HG03469 (cell line): Measurements from ENCODE around the gene CNTNAP3B.
"Not testable (repeated sequence)": the region's sequence is repeated elsewhere in the genome, so short reads cannot be mapped to it uniquely, and the experiment has no call there.

Experiments used
- ATAC-seq: cut with Tn5 transposase; IDR thresholded peaks from one replicate; pipeline ENCODE4 v1.9.1; 2021; ENCODE audit warnings: mild to moderate bottlenecking, moderate library complexity, moderate number of reproducible peaks; ENCODE audit not compliant: unreplicated experiment

CNTNAP3B gene

DNA sequence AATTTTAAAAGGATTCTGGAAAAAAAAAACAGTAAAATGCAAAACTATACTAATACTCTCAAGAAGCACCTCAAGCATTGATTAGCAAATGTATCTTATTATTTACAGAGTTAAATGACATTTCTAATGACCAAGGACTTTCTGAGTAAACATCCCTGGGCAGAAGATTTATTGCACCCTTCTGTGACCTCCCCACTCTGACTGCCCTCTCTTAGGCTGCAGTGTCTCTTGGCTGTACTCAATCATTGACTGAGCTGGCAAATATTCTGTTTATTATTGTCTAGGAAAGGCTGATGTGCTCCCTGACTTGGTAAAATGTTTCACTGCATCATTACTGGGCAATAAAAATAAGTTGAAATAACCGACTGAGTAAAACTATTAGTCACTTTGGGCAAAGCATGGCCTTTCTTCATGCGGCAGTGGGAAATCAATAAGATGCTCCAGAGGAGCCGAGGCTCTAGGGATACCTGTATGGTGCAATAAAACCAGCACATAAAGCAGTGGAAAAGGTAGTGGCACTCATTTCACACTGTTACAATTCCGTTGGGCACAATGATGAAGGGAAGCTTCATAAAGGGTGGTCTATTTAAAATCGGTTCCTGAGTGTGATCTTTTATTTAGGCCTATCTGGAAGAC is 151.1 kb downstream of the CNTNAP3B start:
- not testable (repeated sequence) for ATAC-seq

DNA sequence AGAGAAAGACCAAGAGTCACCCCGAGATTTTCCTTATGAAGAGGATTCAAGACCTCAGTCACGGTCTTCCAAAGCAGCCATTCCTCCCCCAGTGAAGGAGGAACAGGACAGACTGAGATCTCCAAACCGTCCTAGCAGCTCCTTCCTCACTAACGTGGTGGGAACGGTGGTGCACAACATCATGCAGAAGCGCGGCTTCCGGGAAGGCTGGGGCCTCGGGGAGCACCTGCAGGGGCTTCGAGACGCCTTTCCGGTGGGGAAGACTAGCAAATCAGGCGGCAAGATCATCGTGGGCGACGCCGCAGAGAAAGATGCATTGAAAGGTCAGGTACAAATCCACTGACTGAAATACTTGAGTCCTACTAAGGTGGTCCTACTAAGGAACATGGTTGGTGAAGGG is 154.3 kb downstream of the CNTNAP3B start:
- ATAC-seq = not testable (repeated sequence)

DNA sequence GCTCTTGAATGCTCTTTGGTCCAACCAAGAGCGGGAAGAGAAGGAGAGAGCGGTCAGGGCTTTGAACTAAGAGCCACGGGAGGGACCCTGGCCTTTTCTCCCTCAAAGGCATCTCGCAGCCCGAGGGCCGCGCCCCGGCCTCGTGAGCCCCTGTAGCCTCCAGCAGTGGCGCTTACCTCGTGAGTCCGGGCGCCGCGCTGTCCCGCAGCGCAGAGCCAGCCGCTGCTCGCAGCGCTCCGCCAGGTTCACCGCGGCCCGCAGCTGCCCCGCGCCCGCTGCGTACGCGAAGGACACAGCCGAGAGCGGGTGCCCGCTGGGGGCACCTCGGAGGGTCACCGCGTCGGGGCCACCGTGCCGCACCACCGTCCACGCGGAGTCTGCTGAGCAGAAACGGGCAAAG is 176.2 kb downstream of the CNTNAP3B start:
- not testable (repeated sequence) for ATAC-seq

DNA sequence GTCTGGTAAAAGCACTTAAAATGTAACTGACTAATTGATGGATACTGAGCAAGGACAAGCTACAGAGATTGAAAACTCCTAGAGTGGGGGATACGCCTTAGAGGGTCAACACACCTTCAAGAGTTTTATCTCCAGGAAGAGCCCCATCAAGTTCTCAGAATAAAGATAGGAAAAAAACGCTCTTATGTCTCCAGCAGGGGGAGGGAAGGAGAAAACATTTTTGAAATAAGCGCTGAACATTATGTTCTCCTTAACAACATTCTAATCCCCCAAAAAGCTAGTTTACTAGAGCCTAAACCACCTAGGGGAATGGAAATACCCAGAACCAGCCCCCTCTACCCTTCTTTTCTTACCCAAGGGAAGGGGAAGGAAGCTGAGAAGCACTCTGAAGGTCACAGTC is 187.5 kb downstream of the CNTNAP3B start:
- ATAC-seq = not testable (repeated sequence)

DNA sequence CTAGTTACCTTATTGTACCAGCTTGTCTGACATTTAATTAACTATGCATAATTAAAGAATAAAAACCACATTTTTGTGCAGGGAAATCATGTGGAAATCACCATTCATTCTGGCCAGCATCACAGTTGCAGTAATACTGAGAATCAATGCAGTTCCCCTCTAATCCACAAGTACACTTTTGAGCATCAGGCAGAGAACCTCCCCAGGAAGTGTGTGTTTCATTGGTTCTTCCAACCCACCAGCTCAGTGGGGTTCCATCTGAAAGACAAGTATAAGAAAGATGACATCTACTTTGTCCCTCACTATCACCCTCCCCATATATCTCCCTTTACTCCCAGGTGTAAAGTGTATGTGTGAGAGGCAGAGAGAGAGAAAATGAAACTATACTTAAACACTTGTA is 191.1 kb downstream of the CNTNAP3B start:
- not testable (repeated sequence) for ATAC-seq

DNA sequence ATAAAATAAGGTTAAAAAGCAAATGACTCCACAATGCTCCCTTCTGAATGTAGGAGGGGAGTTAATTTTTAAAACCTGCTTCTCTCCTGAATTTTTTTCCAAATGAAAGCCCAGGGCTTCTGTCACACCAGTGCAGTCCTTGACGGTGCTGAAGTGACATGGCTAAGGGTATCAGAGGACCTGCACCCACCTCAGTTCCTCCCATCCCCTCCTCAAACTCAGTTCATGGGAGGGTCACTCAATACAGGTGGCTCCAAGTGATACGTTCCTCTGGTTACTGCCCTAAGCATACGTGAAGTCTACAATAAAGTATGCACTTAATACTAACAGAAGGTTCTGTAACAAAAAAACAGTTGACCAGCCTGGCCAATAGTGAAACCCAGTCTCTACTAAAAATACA is 193.5 kb downstream of the CNTNAP3B start:
- not testable (repeated sequence) for ATAC-seq

DNA sequence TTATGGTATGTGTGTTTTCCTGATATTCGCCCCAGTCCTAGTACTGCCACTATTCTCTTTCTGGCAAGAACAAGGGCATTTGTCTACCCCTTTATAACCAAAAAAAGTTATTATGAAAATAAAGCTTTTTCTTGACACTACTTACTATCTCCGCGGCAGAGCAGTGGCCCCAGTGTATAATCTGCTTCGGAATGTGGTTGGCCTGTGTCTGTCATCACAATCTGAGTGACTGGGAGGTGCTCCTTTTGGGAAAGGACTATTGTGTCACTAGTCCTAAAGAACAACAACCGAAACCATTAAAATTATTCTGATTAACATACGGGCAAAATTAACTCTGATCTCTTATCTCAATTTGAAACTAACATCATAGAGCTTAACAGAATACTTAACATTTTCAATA is 200.1 kb downstream of the CNTNAP3B start:
- ATAC-seq = not testable (repeated sequence)

DNA sequence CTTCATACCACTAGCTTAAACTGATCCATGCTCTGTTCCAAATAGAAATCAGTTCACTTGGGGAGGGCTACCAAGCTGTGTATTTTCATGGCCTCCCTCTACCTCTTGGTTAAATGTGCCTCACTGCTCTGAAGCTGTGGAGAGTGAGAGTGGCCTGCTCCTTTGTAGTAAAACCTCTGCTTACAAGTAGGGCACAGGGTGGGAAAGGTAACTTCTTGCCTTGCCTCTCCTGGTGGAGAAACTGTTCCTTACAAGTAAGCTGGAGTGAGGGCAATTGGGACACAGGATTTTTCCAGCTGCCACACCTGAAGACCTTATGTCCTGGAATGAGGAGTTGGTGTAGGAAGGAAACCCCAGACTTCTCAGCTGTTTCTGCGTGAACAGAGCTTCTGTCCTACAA is 211.9 kb downstream of the CNTNAP3B start:
- not testable (repeated sequence) for ATAC-seq

DNA sequence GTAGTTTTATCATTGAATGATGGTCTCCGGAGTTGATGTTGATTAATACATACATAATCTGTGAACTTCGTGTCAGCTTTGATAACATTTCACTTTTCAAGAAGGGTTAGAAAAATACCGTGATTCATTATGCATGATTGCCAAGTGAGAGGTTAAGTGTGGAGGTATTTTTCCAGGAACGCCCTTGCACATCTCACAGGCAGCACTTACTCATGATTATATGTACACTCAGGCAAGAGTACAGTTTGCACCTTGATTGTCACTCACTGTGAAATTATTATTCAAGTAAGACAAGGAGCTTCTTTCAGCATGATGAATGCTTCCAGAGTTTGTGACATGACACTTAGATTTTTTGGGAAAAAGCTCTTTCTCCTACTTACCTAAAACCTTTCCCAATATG is 223.7 kb downstream of the CNTNAP3B start:
- not testable (repeated sequence) for ATAC-seq

DNA sequence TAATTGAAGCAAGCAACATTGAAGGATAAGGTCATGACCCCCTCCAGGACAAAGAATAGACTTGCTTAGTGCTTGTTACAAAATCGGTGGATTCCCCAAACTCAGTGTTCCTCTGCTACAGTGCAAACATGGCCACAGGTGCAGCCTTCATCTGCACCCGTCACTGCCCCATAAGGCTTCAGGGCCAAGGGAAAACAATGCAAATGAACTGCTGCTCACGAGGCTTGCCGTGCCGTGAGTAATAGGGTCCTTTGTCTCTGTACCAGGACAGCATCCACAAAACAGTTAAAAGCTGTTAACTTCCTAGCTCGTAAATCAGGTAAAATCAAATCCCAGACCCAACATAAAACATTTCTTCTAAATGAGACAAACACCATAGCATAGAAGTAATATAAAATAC is 226.5 kb downstream of the CNTNAP3B start:
- ATAC-seq = not testable (repeated sequence)

DNA sequence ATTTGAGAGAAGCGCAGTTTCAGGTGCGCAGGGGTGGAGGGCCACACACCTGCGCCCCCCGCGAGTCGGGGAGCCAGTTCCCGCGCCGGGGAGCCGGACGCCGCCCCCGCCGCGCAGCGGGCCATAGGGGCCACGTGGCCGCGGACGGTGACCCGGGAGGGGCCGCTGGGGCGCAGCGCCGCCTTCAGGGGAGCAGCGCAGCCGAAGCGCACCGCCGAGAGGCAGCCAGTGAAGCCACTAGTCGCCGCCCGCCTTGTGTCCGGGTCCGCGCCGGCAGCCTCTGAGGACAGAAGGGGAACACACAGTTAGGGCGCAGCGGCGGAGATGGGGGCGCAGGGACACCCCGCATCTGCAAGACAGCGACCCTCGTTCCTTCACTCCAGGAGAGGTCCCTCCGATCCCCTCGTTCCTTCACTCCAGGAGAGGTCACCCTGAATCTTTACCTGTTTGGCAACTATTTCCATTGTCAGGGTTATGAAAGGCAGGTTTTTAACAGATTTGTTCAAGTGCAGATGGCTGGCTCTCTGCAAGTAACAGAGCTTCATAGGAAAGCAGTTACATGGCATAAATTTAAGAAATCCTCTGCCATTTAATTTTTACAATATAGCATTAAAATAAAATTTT is 230.4 kb downstream of the CNTNAP3B start:
- ATAC-seq = not testable (repeated sequence)

DNA sequence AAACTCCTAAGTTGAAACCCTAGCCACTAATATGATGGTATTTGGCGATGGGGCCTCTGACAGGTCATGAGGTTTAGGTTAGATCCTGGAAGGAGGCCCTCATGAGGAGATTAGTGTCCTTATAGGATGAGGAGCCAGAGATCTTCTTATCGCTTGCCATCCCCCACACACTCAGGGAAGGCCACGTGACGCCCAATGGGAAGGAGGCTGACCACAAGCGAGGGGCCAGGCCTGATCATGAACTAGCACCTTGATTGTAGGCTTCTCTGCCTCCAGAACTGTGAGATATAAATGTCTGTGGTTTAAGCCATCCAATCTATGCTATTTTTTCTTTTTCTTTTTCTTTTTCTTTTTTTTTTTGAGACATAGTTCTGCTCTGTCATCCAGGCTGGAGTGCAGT is 254.7 kb downstream of the CNTNAP3B start:
- ATAC-seq = not testable (repeated sequence)

DNA sequence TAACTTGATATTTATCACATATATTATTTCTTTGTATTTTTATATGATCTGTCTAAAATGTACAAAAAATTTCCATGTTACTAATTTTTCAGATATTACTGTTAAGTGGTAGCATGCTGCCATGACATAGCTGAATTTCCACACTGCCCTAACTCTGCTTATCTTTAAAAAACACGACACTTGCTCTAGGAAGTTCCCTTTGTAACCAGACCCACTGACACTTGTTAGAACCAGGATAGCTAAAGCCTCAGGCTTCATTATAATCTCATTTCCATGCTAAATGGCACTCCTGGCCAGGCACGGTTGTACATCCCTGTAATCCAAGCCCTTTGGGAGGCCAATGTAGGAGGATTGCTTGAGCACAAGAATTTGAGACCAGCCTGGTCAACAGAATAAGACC is 273.8 kb downstream of the CNTNAP3B start:
- ATAC-seq = not testable (repeated sequence)

DNA sequence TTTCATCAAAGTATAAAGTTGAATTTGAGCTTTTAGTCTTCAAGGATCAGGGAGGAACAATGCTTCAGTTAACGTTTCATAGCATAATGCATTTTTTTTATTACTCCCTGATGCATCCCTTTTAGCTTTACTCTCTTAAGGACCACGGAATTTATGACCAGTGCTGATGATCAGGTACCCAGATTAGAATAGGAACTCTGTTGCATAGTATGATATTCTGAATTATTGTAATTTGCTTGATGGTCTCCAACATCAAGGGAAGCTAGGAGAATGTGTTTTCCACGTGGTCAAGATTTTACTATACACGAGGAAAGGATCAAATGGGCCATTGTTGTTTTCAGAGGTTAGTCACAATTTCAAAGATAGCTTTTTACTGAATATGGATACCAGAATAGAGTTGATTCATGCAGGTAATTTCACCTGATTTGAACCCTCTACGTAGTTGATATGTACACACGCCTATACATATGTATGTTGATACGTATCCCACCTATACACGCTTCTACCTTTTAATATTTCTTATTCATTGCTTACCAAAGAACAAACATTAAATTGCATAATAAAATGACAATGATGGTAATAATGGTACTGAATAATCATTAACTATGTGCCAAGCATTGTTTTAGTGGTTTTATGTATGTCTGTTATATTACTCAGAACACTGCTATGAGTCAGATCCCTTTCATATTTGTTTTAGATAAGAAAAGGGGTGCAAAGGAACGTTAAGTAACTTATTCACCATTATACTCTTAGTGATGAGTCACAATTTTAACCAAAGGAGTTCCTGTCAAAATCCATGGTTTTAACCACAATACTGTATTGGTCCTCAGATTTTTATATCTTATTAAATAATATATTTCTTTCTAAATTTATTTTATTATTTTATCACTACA is 277.1 kb downstream of the CNTNAP3B start:
- not testable (repeated sequence) for ATAC-seq

DNA sequence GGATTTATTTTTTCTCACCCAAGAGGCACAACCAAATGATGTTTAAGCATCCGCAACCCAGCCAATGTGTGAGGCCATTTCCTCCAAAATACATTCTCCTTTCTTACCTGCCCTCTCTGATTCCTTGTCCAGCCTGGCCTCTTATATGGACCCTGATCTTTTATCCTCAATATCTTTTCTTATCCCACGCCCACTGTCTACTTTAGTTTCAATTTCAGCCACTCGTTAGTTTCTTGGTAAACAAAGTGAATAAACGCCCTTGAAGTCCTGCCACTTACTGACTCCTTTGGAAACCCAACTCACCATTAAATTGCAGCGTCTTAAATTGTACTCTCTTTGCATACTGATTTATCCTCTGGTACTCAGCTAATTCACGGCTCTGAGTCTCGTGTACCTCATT is 281.4 kb downstream of the CNTNAP3B start:
- ATAC-seq = not testable (repeated sequence)
